Measurements from ENCODE around the gene GRIN2B. TPM values are rescaled to one million over a fixed set of nuclear protein-coding genes. Genes with fewer than 3 reads are reported as not detected.
A peak's percentile ranks its signal among the peaks of the same experiment; 100 is the strongest.

The GRIN2B gene
- total and polyA plus RNA-seq, 2 donors (not counting 1 experiment from before 2014, with no cell fraction given), result 0.22 TPM; not detected in 1

DNA sequence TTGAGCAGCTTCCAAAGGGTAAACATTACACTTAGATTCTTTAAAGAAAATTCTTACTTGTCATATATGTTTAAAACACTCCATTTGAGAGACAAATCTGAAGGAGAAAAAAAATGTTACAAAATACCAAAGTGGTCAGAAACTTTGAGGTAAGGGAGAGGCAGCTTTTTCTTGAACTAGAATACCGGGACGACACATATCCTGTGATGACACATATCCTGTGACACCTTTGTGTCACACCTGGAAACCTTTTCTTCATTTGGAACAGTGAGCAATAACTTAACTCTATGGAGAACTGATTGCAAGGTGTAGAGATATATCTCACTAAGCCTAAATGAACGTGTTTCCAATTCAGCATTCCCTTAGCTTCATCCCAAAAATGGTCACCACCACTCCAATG lies 4.6 kb upstream of the GRIN2B start:
- intact Hi-C loops (cut with micrococcal nuclease), result no loop called here
- H3K27me3 Mint-ChIP-seq, result peaks cover 60% of the 10 kb centered on the region
- Histone ChIP-seq H3K79me2 (ENCODE audit: control insufficient read depth, insufficient read depth, low read length) (no peaks in the 10 kb centered on the region), H3K4me1 (ENCODE audit: control insufficient read depth in 2 of 2, insufficient read depth in 2 of 2, low read length in 2 of 2) (peaks cover 11 to 12% of the 10 kb centered on the region in 2 donors), H3K36me3 (replicated peaks in 1 of 2; ENCODE audit: control extremely low read depth in 1 of 2, control insufficient read depth in 1 of 2, extremely low read depth in 1 of 2, insufficient read depth in 2 of 2, low read length in 1 of 2) (no peaks in the 10 kb centered on the region), H2AFZ (ENCODE audit: insufficient read depth, low read depth, low read length, poor library complexity, severe bottlenecking) (no peak overlapping the region), H3K4me3 (ENCODE audit: control extremely low read depth in 1 of 5, extremely low read depth in 1 of 5, insufficient read depth in 1 of 5, low read depth in 2 of 5, low read length in 4 of 5) (no peak overlapping the region), H3K9ac (ENCODE audit: low read length) (no peak overlapping the region), H3K4me2 (replicated peaks; ENCODE audit: low read depth, low read length, poor library complexity, severe bottlenecking) (no peak overlapping the region), H3K9me3 (ENCODE audit: control extremely low read depth in 1 of 3, control insufficient read depth in 2 of 3, insufficient read depth in 1 of 3, low read length in 2 of 3) (peaks cover 0 to 9% (median 0%) of the 10 kb centered on the region in 3 donors), H3K27ac (ENCODE audit: low read length in 2 of 2) (no peak overlapping the region), H4K20me1 (ENCODE audit: control insufficient read depth, insufficient read depth, low read length, poor library complexity, severe bottlenecking) (no peaks in the 10 kb centered on the region), H3K27me3 (replicated peaks in 1 of 4; ENCODE audit: control extremely low read depth in 1 of 4, control insufficient read depth in 3 of 4, insufficient read depth in 4 of 4, low read length in 3 of 4) (peaks cover 0 to 23% (median 18%) of the 10 kb centered on the region in 4 experiments)
- no peak overlapping the region for H3K4me3 Mint-ChIP-seq
- no CpG with 5 or more reads among the region's 3 CpGs for WGBS (ENCODE audit: insufficient coverage)
- H3K9me3 Mint-ChIP-seq (ENCODE audit: insufficient read depth), result no peaks in the 10 kb centered on the region
- ChIA-PET CTCF (no interaction called here), POLR2A (no interaction called here)
- ATAC-seq (ENCODE audit: low read depth), result no peak
- H3K4me1 Mint-ChIP-seq, result peaks cover 11% of the 10 kb centered on the region
- DNase-seq, result no peak
- H3K27ac Mint-ChIP-seq, result no peak overlapping the region
- no peak for TF ChIP-seq EZH2 (IDR thresholded peaks at IDR 0.05; ENCODE audit: borderline replicate concordance, insufficient read depth, low read depth, low read length, poor library complexity, severe bottlenecking)
- no peak for TF ChIP-seq CTCF (IDR thresholded peaks at IDR 0.05)

- Histone ChIP-seq H3K9me3 (ENCODE audit: control extremely low read depth in 1 of 3, control insufficient read depth in 2 of 3, insufficient read depth in 1 of 3, low read length in 2 of 3) (peaks cover 0 to 9% (median 0%) of the 10 kb centered on the region in 3 donors), H3K4me1 (ENCODE audit: control insufficient read depth in 2 of 2, insufficient read depth in 2 of 2, low read length in 2 of 2) (peaks cover 21 to 23% of the 10 kb centered on the region in 2 donors), H3K4me2 (replicated peaks; ENCODE audit: low read depth, low read length, poor library complexity, severe bottlenecking) (peak overlapping the region; percentile 84), H3K9ac (ENCODE audit: low read length) (no peak overlapping the region), H3K36me3 (replicated peaks in 1 of 2; ENCODE audit: control extremely low read depth in 1 of 2, control insufficient read depth in 1 of 2, extremely low read depth in 1 of 2, insufficient read depth in 2 of 2, low read length in 1 of 2) (no peaks in the 10 kb centered on the region), H3K27ac (ENCODE audit: low read length in 2 of 2) (no peak overlapping the region), H4K20me1 (ENCODE audit: control insufficient read depth, insufficient read depth, low read length, poor library complexity, severe bottlenecking) (no peaks in the 10 kb centered on the region), H3K79me2 (ENCODE audit: control insufficient read depth, insufficient read depth, low read length) (no peaks in the 10 kb centered on the region), H3K27me3 (replicated peaks in 1 of 4; ENCODE audit: control extremely low read depth in 1 of 4, control insufficient read depth in 3 of 4, insufficient read depth in 4 of 4, low read length in 3 of 4) (peaks cover 0 to 55% (median 40%) of the 10 kb centered on the region in 4 experiments), H2AFZ (ENCODE audit: insufficient read depth, low read depth, low read length, poor library complexity, severe bottlenecking) (no peak overlapping the region), H3K4me3 (ENCODE audit: control extremely low read depth in 1 of 5, extremely low read depth in 1 of 5, insufficient read depth in 1 of 5, low read depth in 2 of 5, low read length in 4 of 5) (peak overlapping the region in 1 of 5 experiments; percentile 24)
- TF ChIP-seq CTCF (IDR thresholded peaks at IDR 0.05) (peak; percentile 50), EZH2 (IDR thresholded peaks at IDR 0.05; ENCODE audit: borderline replicate concordance, insufficient read depth, low read depth, low read length, poor library complexity, severe bottlenecking) (no peak)
- ATAC-seq (ENCODE audit: low read depth) (no peak), DNase-seq (peak; percentile 30)
- POLR2A ChIA-PET, result no interaction called here
- H3K4me3 Mint-ChIP-seq, result peak overlapping the region; percentile 64
- CTCF ChIA-PET, result no interaction called here
- H3K9me3 Mint-ChIP-seq (ENCODE audit: insufficient read depth), result no peaks in the 10 kb centered on the region
- no peak overlapping the region for H3K27ac Mint-ChIP-seq
- 11% methylated on average over 22 of the region's 26 CpGs for WGBS (ENCODE audit: insufficient coverage)
- peaks cover 26% of the 10 kb centered on the region for H3K4me1 Mint-ChIP-seq
- peaks cover 81% of the 10 kb centered on the region for H3K27me3 Mint-ChIP-seq
- intact Hi-C loops (cut with micrococcal nuclease), result no loop called here
Measured at GRCh38 chr12:13981990-13982389, 588 bp upstream of the GRIN2B start.
